ENCODE data around the gene CCDC146. TPM values are rescaled to one million over a fixed set of nuclear protein-coding genes. Genes with fewer than 3 reads are reported as not detected.
"Not testable (repeated sequence)": the region's sequence is repeated elsewhere in the genome, so short reads cannot be mapped to it uniquely, and the experiment has no call there.

The CCDC146 gene
- total RNA-seq, 6 experiments from 2014 or later, result 2.6 to 7.2 (median 4.0) TPM

DNA sequence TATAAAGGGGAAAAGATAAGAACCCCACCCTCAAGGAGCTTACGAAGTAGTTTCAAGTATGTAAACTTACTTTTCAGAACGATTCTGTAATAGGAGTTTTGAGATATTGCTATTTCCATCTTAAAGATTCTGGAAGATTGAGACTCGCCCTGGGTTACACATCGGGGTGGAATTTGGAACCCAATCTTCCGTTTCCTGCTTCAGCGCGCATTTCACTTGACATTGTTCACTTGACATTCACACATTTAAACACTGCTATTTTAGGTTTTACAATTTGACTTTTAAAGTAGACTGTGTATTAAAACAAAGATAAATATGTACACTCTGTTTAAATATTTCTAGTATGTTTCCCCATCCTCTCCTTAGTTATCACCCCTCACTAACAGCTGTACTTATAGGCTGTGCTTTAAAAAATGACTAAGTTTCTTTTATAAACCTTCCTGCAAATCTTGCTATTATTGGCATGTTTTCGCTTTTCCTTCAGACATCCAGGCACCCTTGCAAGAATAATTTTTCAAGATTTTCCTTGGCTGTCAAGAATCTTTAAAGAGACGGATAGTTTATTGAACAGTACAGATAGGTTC is 55.0 kb downstream of the CCDC146 start:
- 63% methylated on average over 9 of the region's 9 CpGs for WGBS (ENCODE audit: insufficient coverage, low coverage, low lambda C conversion rate, missing lambda C conversion rate)
- H3K4me1 ChIP-seq; ATAC-seq; H3K36me3 ChIP-seq; H3K27me3 ChIP-seq; DNase-seq; intact Hi-C loops (cut with DNase I); H3K27ac ChIP-seq; H3K4me3 ChIP-seq; H3K9me3 ChIP-seq: not testable (repeated sequence)

DNA sequence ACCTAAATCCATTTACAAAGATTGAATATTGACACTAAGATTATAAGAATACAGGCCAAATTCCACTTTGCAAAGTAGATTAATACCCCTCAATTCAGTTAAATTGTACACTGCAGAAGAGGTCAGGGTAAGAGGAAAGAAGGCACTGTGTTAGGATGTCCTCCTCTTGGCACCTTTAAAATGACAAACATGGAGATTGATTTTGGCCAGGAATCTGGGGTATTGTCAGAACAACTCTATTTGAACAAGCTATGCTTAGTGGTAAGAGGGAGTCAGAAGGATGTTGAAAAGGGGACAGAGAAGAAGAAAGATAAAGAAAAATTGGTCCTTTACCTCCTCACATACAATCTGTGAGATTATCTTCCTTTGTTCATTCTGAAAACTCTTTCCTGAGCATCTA is 55.6 kb downstream of the CCDC146 start:
- H3K27ac ChIP-seq; H3K9me3 ChIP-seq; H3K36me3 ChIP-seq; H3K4me3 ChIP-seq; intact Hi-C loops (cut with DNase I); H3K27me3 ChIP-seq; DNase-seq; H3K4me1 ChIP-seq: not testable (repeated sequence)
- ATAC-seq, result peak; percentile 78 to 80 (median 79)

DNA sequence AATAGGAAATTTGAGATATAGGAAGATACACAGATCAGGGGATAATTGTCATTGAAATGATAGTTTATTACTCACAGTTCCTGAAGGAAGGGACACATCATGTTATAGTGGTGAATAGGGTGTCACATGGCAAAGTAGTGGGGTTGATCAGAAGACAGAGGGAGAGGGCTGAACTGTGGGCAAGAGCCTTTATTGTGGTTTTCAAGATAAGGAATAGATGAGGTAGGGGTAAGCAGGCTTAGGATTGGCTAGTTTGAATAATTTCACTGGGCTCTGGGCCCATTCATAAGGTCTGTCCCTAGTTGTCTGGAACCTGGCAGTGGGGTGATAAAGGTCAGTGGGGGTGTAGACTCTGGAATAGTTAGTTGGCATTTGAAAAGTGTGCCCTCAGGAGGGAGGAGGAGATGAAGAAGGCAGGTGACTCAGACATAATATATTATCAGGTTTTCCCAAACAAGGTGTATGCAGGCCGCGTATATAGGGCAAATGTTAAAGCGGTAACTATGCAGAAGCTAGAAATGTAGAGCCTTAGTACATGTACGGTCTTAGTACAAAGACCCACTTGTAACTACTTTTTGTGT is 58.7 kb downstream of the CCDC146 start:
- intact Hi-C loops (cut with DNase I), result no loop called here
- no peak for ATAC-seq
- no peak for TF ChIP-seq POLR2A (IDR thresholded peaks at IDR 0.05)
- TF ChIP-seq, protein P1, sequence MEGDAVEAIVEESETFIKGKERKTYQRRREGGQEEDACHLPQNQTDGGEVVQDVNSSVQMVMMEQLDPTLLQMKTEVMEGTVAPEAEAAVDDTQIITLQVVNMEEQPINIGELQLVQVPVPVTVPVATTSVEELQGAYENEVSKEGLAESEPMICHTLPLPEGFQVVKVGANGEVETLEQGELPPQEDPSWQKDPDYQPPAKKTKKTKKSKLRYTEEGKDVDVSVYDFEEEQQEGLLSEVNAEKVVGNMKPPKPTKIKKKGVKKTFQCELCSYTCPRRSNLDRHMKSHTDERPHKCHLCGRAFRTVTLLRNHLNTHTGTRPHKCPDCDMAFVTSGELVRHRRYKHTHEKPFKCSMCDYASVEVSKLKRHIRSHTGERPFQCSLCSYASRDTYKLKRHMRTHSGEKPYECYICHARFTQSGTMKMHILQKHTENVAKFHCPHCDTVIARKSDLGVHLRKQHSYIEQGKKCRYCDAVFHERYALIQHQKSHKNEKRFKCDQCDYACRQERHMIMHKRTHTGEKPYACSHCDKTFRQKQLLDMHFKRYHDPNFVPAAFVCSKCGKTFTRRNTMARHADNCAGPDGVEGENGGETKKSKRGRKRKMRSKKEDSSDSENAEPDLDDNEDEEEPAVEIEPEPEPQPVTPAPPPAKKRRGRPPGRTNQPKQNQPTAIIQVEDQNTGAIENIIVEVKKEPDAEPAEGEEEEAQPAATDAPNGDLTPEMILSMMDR (IDR thresholded peaks at IDR 0.05), result no peak
- Histone ChIP-seq H3K27me3 (no peaks in the 10 kb centered on the region), H3K27ac (no peak overlapping the region), H3K36me3 (no peaks in the 10 kb centered on the region), H3K4me1 (peaks cover 0 to 5% (median 0%) of the 10 kb centered on the region in 4 donors), H3K4me3 (no peak overlapping the region), H3K9me3 (no peaks in the 10 kb centered on the region)
- 79% methylated on average over 4 of the region's 4 CpGs for WGBS (ENCODE audit: insufficient coverage, low coverage, low lambda C conversion rate, missing lambda C conversion rate)
- no peak for DNase-seq

DNA sequence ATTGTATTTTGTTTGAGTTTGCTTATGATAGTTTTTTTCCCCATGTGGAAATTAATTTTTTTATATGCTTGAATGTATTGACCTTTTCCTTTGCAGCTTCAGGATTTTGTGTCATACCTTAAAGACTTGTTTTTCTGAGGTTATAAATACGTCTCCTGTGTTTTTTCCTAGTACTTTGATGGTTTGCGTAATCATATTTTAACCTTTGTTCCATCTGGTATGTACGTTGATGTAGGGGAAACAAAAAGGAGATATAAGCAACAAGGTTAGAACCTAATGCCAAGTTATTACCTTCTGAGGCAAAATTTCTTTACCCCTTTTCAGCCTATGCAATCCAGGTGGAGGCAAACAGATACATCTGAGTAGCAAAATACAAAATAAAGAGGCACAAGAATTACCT is 59.3 kb downstream of the CCDC146 start:
- Histone ChIP-seq H3K4me3 (no peak overlapping the region), H3K36me3 (no peaks in the 10 kb centered on the region), H3K9me3 (no peaks in the 10 kb centered on the region), H3K27ac (no peak overlapping the region), H3K27me3 (no peaks in the 10 kb centered on the region), H3K4me1 (peaks cover 0 to 5% (median 0%) of the 10 kb centered on the region in 4 donors)
- intact Hi-C loops (cut with DNase I), result no loop called here
- WGBS (ENCODE audit: insufficient coverage, low coverage, low lambda C conversion rate, missing lambda C conversion rate), result 62% methylated on average over 3 of the region's 3 CpGs
- DNase-seq, result no peak
- TF ChIP-seq POLR2A (IDR thresholded peaks at IDR 0.05), result no peak
- TF ChIP-seq, protein P1 (IDR thresholded peaks at IDR 0.05), result no peak
- ATAC-seq, result no peak

DNA sequence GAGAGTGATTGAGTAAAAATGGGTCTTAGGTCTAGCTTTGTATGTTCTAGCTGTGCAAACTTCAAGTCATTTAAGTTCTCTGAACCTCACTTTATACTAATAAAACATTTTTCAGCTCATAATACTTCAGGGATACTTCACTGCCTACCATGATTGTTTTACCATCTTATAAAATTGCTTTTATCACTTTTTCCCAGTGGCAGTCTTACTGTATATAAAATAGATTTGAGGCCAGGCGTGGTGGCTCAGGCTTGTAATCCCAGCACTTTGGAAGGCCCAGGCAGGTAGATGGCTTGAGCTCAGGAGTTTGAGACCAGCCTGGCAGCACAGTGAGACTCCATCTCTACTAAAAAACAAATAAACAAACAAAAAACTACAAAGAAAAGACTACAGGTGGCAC is 59.8 kb downstream of the CCDC146 start:
- whole genome bisulfite sequencing (ENCODE audit: insufficient coverage, low coverage, low lambda C conversion rate, missing lambda C conversion rate), result 100% methylated on average over 1 of the region's 1 CpG
- H3K4me1 ChIP-seq, result peaks cover 0 to 5% (median 0%) of the 10 kb centered on the region in 4 donors
- DNase-seq (no peak), ATAC-seq (no peak)
- no peaks in the 10 kb centered on the region for H3K9me3 ChIP-seq
- H3K27me3 ChIP-seq, result no peaks in the 10 kb centered on the region
- H3K36me3 ChIP-seq, result no peaks in the 10 kb centered on the region
- TF ChIP-seq, protein P1 (IDR thresholded peaks at IDR 0.05), result no peak
- no peak for TF ChIP-seq POLR2A (IDR thresholded peaks at IDR 0.05)
- intact Hi-C loops (cut with DNase I), result no loop called here
- H3K27ac ChIP-seq, result no peak overlapping the region
- no peak overlapping the region for H3K4me3 ChIP-seq

DNA sequence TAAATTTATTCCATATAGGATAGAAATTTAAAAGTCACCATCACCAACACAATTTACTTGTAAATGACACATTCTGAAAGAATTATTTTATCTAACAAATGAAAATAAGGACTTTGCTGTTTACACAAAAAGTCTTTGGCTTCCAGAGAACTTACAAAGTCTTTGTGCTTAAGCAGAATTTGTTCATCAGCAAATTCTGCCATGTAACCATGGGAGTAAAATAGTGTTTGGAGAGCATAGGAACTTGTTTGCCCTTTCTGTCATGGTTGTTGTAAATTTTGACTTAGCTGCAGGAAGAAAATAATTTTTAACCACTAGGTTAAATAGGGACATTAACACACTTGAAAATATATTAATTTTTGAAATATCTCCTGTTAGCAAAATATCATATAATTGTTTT is 62.0 kb downstream of the CCDC146 start:
- Histone ChIP-seq H3K9me3 (no peaks in the 10 kb centered on the region), H3K36me3 (no peaks in the 10 kb centered on the region), H3K27me3 (no peaks in the 10 kb centered on the region), H3K27ac (no peak overlapping the region), H3K4me3 (no peak overlapping the region), H3K4me1 (no peaks in the 10 kb centered on the region)
- TF ChIP-seq, protein P1 (IDR thresholded peaks at IDR 0.05), result no peak
- TF ChIP-seq POLR2A (IDR thresholded peaks at IDR 0.05), result no peak
- ATAC-seq (no peak), DNase-seq (no peak)
- intact Hi-C loops (cut with DNase I), result no loop called here

All from right lobe of liver (tissue), 6 donors.